RCC 7860 (cell line): Measurements from ENCODE around the gene GSDME.
A peak's percentile ranks its signal among the peaks of the same experiment; 100 is the strongest.

Source experiments
- DNase-seq: peaks from one replicate; pipeline ENCODE4 v3.0.0-alpha.2; 2015; ENCODE audit warnings: low spot score
- FAIRE-seq: peaks from 2 replicates; lab custom pipeline; 2012; peaks lifted over from hg19 to GRCh38; lab: Jason Lieb, UNC

GSDME gene

GRCh38 chr7:24707988-24708615 lies 49.2 kb downstream of the GSDME start:
- DNase-seq (no peak), FAIRE-seq (no peak)

GRCh38 chr7:24706211-24707170 lies 50.8 kb downstream of the GSDME start:
- FAIRE-seq (no peak), DNase-seq (no peak)

- no peak for DNase-seq
- no peak for FAIRE-seq
Observed at GRCh38 chr7:24705461-24705954, 51.8 kb downstream of the GSDME start.

GRCh38 chr7:24704311-24704710 lies 53.0 kb downstream of the GSDME start:
- FAIRE-seq (no peak), DNase-seq (no peak)

GRCh38 chr7:24703296-24703695 lies 54.0 kb downstream of the GSDME start:
- FAIRE-seq (no peak), DNase-seq (no peak)

GRCh38 chr7:24702755-24703154 lies 54.5 kb downstream of the GSDME start:
- FAIRE-seq = no peak
- DNase-seq = no peak

- FAIRE-seq = peak; percentile 32
- peak; percentile 67 for DNase-seq
Observed at GRCh38 chr7:24701261-24702235, 55.7 kb downstream of the GSDME start.

- DNase-seq = peak; percentile 22
- no peak for FAIRE-seq
Observed at GRCh38 chr7:24700521-24701260, 56.6 kb downstream of the GSDME start.

- FAIRE-seq = no peak
- no peak for DNase-seq
Observed at GRCh38 chr7:24698531-24699266, 58.6 kb downstream of the GSDME start.

GRCh38 chr7:24697416-24697815 lies 59.8 kb downstream of the GSDME start:
- FAIRE-seq = no peak

GRCh38 chr7:24692592-24692991 lies 64.7 kb downstream of the GSDME start:
- DNase-seq = no peak
- no peak for FAIRE-seq

More at GRCh38 chr7:24697416-24697815, 59.8 kb downstream of the GSDME start:
- DNase-seq = no peak

GRCh38 chr7:24690251-24690650 lies 67.0 kb downstream of the GSDME start:
- no peak for DNase-seq
- FAIRE-seq = no peak

- no peak for DNase-seq
- FAIRE-seq = no peak
Observed at GRCh38 chr7:24685708-24686107, 71.6 kb downstream of the GSDME start.

- no peak for FAIRE-seq
- DNase-seq = no peak
Observed at GRCh38 chr7:24670782-24671181, 86.5 kb downstream of the GSDME start.

- FAIRE-seq (no peak), DNase-seq (no peak)
Observed at GRCh38 chr7:24669971-24670591, 87.2 kb downstream of the GSDME start.

- FAIRE-seq (no peak), DNase-seq (no peak)
Observed at GRCh38 chr7:24668927-24669635, 88.2 kb downstream of the GSDME start.

GRCh38 chr7:24665564-24666294 lies 91.5 kb downstream of the GSDME start:
- FAIRE-seq = peak; percentile 78
- DNase-seq = peak; percentile 46

GRCh38 chr7:24660546-24660945 lies 96.7 kb downstream of the GSDME start:
- DNase-seq = no peak
- FAIRE-seq = no peak
